ENCODE data around the gene GPR179. TPM values are rescaled to one million over a fixed set of nuclear protein-coding genes. Genes with fewer than 3 reads are reported as not detected.

Gene GPR179
- total and polyA plus RNA-seq, 2 experiments from 2014 or later: not detected

- Histone ChIP-seq H3K27ac (no peak overlapping the region), H2AFZ (no peak overlapping the region), H3K27me3 (replicated peaks; ENCODE audit: insufficient read depth) (no peaks in the 10 kb centered on the region), H3K36me3 (ENCODE audit: low read depth) (no peaks in the 10 kb centered on the region), H3K4me2 (ENCODE audit: unreplicated experiment) (no peak overlapping the region), H3K79me2 (ENCODE audit: insufficient read depth) (no peaks in the 10 kb centered on the region), H3K4me1 (ENCODE audit: insufficient read depth) (no peaks in the 10 kb centered on the region), H3K4me3 (no peak overlapping the region), H4K20me1 (ENCODE audit: insufficient read depth) (no peaks in the 10 kb centered on the region), H3K9me2 (ENCODE audit: insufficient read depth) (no peaks in the 10 kb centered on the region), H3F3A (ENCODE audit: insufficient read depth) (no peaks in the 10 kb centered on the region), H3K9me3 (ENCODE audit: low read depth) (no peaks in the 10 kb centered on the region), H3K9ac (no peak overlapping the region)
- no peak for TF ChIP-seq EZH2 (IDR thresholded peaks at IDR 0.05; ENCODE audit: insufficient read depth, poor library complexity, severe bottlenecking)
- no peak for TF ChIP-seq EZH2phosphoT487 (IDR thresholded peaks at IDR 0.05; ENCODE audit: insufficient read depth, low read depth)
- 76 to 78% methylated on average over 27 to 29 of the region's 30 CpGs for whole genome bisulfite sequencing, 2 experiments (ENCODE audit: low coverage in 1 of 2, low lambda C conversion rate in 2 of 2, missing lambda C conversion rate in 2 of 2)
- DNase-seq: no peak
- in situ Hi-C loops (cut with MboI): no loop called here
Observed at GRCh38 chr17:38334480-38335364, 9.0 kb downstream of the GPR179 start.

- in situ Hi-C loops (cut with MboI): no loop called here
- Histone ChIP-seq H4K20me1 (ENCODE audit: insufficient read depth) (no peaks in the 10 kb centered on the region), H3K9me2 (ENCODE audit: insufficient read depth) (no peaks in the 10 kb centered on the region)
Observed at GRCh38 chr17:38333635-38334295, 10.0 kb downstream of the GPR179 start.

GRCh38 chr17:38332735-38333134 lies 11.0 kb downstream of the GPR179 start:
- Histone ChIP-seq H4K20me1 (ENCODE audit: insufficient read depth) (no peaks in the 10 kb centered on the region), H3K27ac (no peak overlapping the region), H3K4me1 (ENCODE audit: insufficient read depth) (no peaks in the 10 kb centered on the region), H3K36me3 (ENCODE audit: low read depth) (no peaks in the 10 kb centered on the region), H3K27me3 (replicated peaks; ENCODE audit: insufficient read depth) (no peaks in the 10 kb centered on the region), H3K79me2 (ENCODE audit: insufficient read depth) (no peaks in the 10 kb centered on the region), H2AFZ (no peak overlapping the region), H3K4me2 (ENCODE audit: unreplicated experiment) (no peak overlapping the region), H3K9ac (no peak overlapping the region), H3K4me3 (no peak overlapping the region), H3F3A (ENCODE audit: insufficient read depth) (no peaks in the 10 kb centered on the region), H3K9me2 (ENCODE audit: insufficient read depth) (no peaks in the 10 kb centered on the region), H3K9me3 (ENCODE audit: low read depth) (no peaks in the 10 kb centered on the region)
- DNase-seq: no peak
- TF ChIP-seq EZH2 (IDR thresholded peaks at IDR 0.05; ENCODE audit: insufficient read depth, poor library complexity, severe bottlenecking) (no peak), EZH2phosphoT487 (IDR thresholded peaks at IDR 0.05; ENCODE audit: insufficient read depth, low read depth) (no peak)
- in situ Hi-C loops (cut with MboI): no loop called here
- WGBS, 2 experiments (ENCODE audit: low coverage in 1 of 2, low lambda C conversion rate in 2 of 2, missing lambda C conversion rate in 2 of 2): 76 to 80% methylated on average over 7 of the region's 7 CpGs

More at GRCh38 chr17:38333635-38334295, 10.0 kb downstream of the GPR179 start:
- no peak overlapping the region for H3K9ac ChIP-seq
- H3K27me3 ChIP-seq (replicated peaks; ENCODE audit: insufficient read depth): no peaks in the 10 kb centered on the region
- no peaks in the 10 kb centered on the region for H3K9me3 ChIP-seq (ENCODE audit: low read depth)
- no peak overlapping the region for H3K4me3 ChIP-seq
- H3K4me1 ChIP-seq (ENCODE audit: insufficient read depth): no peaks in the 10 kb centered on the region
- H3K79me2 ChIP-seq (ENCODE audit: insufficient read depth): no peaks in the 10 kb centered on the region
- 41 to 42% methylated on average over 12 of the region's 12 CpGs for WGBS, 2 experiments (ENCODE audit: low coverage in 1 of 2, low lambda C conversion rate in 2 of 2, missing lambda C conversion rate in 2 of 2)
- H3K4me2 ChIP-seq (ENCODE audit: unreplicated experiment): no peak overlapping the region
- DNase-seq: peak; percentile 38
- H3K27ac ChIP-seq: no peak overlapping the region
- TF ChIP-seq EZH2phosphoT487 (IDR thresholded peaks at IDR 0.05; ENCODE audit: insufficient read depth, low read depth) (no peak), EZH2 (IDR thresholded peaks at IDR 0.05; ENCODE audit: insufficient read depth, poor library complexity, severe bottlenecking) (no peak)
- no peak overlapping the region for H2AFZ ChIP-seq
- no peaks in the 10 kb centered on the region for H3F3A ChIP-seq (ENCODE audit: insufficient read depth)
- H3K36me3 ChIP-seq (ENCODE audit: low read depth): no peaks in the 10 kb centered on the region

- no peaks in the 10 kb centered on the region for H3K9me2 ChIP-seq (ENCODE audit: insufficient read depth)
- H3K36me3 ChIP-seq (ENCODE audit: low read depth): no peaks in the 10 kb centered on the region
- no peaks in the 10 kb centered on the region for H3K9me3 ChIP-seq (ENCODE audit: low read depth)
- no peaks in the 10 kb centered on the region for H4K20me1 ChIP-seq (ENCODE audit: insufficient read depth)
- no peak for DNase-seq
- 78 to 84% methylated on average over 23 of the region's 23 CpGs for WGBS, 2 experiments (ENCODE audit: low coverage in 1 of 2, low lambda C conversion rate in 2 of 2, missing lambda C conversion rate in 2 of 2)
- no peaks in the 10 kb centered on the region for H3K27me3 ChIP-seq (replicated peaks; ENCODE audit: insufficient read depth)
- H3F3A ChIP-seq (ENCODE audit: insufficient read depth): no peaks in the 10 kb centered on the region
- no peak overlapping the region for H3K4me2 ChIP-seq (ENCODE audit: unreplicated experiment)
- no peak overlapping the region for H3K9ac ChIP-seq
- TF ChIP-seq EZH2phosphoT487 (IDR thresholded peaks at IDR 0.05; ENCODE audit: insufficient read depth, low read depth): no peak
- no peak for TF ChIP-seq EZH2 (IDR thresholded peaks at IDR 0.05; ENCODE audit: insufficient read depth, poor library complexity, severe bottlenecking)
- H3K79me2 ChIP-seq (ENCODE audit: insufficient read depth): no peaks in the 10 kb centered on the region
- no peak overlapping the region for H2AFZ ChIP-seq
- H3K4me3 ChIP-seq: no peak overlapping the region
- no peak overlapping the region for H3K27ac ChIP-seq
- in situ Hi-C loops (cut with MboI): no loop called here
- no peaks in the 10 kb centered on the region for H3K4me1 ChIP-seq (ENCODE audit: insufficient read depth)
Observed at GRCh38 chr17:38330941-38331411, 12.8 kb downstream of the GPR179 start.

Measured in GM23248 (cell line).